ENCODE results near the gene TDRD9.

Gene TDRD9, protein sequence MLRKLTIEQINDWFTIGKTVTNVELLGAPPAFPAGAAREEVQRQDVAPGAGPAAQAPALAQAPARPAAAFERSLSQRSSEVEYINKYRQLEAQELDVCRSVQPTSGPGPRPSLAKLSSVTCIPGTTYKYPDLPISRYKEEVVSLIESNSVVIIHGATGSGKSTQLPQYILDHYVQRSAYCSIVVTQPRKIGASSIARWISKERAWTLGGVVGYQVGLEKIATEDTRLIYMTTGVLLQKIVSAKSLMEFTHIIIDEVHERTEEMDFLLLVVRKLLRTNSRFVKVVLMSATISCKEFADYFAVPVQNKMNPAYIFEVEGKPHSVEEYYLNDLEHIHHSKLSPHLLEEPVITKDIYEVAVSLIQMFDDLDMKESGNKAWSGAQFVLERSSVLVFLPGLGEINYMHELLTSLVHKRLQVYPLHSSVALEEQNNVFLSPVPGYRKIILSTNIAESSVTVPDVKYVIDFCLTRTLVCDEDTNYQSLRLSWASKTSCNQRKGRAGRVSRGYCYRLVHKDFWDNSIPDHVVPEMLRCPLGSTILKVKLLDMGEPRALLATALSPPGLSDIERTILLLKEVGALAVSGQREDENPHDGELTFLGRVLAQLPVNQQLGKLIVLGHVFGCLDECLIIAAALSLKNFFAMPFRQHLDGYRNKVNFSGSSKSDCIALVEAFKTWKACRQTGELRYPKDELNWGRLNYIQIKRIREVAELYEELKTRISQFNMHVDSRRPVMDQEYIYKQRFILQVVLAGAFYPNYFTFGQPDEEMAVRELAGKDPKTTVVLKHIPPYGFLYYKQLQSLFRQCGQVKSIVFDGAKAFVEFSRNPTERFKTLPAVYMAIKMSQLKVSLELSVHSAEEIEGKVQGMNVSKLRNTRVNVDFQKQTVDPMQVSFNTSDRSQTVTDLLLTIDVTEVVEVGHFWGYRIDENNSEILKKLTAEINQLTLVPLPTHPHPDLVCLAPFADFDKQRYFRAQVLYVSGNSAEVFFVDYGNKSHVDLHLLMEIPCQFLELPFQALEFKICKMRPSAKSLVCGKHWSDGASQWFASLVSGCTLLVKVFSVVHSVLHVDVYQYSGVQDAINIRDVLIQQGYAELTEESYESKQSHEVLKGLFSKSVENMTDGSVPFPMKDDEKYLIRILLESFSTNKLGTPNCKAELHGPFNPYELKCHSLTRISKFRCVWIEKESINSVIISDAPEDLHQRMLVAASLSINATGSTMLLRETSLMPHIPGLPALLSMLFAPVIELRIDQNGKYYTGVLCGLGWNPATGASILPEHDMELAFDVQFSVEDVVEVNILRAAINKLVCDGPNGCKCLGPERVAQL (N-terminal part only)

DNA sequence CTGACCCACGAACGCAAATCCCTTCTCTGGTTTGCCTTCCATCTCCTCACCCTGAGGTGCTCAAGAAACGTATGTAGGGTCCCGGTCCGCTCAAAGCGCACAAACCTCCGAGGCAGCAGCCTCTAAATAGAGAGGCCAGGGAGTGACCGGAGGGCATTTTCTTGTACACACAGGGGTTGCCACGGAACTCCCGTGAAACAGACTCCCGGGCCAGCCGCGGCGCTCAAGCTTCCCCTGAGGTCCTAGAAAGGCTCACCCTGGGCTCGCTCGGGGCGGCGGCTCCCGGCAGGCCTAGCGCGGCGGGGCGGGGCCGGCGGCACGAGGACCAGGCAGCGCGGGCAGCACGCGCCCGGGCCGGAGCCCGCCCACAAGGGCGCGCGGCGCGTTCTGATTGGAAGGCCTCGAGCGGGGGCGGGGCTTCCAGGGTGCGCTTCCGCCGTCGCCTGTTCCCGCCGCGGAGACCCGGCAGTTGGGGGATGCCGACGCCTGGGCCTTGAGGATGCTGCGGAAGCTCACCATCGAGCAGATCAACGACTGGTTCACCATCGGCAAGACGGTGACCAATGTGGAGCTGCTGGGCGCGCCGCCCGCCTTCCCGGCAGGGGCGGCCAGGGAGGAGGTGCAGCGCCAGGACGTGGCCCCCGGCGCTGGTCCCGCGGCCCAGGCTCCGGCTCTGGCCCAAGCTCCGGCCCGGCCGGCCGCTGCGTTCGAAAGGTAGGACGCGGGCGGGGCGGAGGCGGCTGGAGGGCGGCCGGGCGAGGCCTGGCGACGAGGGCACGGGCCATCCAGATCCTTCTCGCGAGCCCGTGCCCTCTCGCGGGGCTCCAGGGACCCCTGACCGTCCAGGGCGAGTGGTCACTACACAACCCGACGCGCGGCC is at the start of gene TDRD9:
Gene TDRD9 (plus strand): TSS at position 446 of the 880 bp plus-strand sequence. CDS start 54 bp downstream, at position 500.
- no peak within 1 kb of the TSS for H3K27ac ChIP-seq
- TF ChIP-seq, protein P1, sequence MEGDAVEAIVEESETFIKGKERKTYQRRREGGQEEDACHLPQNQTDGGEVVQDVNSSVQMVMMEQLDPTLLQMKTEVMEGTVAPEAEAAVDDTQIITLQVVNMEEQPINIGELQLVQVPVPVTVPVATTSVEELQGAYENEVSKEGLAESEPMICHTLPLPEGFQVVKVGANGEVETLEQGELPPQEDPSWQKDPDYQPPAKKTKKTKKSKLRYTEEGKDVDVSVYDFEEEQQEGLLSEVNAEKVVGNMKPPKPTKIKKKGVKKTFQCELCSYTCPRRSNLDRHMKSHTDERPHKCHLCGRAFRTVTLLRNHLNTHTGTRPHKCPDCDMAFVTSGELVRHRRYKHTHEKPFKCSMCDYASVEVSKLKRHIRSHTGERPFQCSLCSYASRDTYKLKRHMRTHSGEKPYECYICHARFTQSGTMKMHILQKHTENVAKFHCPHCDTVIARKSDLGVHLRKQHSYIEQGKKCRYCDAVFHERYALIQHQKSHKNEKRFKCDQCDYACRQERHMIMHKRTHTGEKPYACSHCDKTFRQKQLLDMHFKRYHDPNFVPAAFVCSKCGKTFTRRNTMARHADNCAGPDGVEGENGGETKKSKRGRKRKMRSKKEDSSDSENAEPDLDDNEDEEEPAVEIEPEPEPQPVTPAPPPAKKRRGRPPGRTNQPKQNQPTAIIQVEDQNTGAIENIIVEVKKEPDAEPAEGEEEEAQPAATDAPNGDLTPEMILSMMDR (IDR thresholded peaks at IDR 0.05; ENCODE audit: low read depth, low read length) = no peak
- no peaks in the 10 kb centered on the region for H3K36me3 ChIP-seq
- H3K9me3 ChIP-seq (ENCODE audit: severe bottlenecking) = no peaks in the 10 kb centered on the region
- DNase-seq = no peak
- no peaks in the 10 kb centered on the region for H3K27me3 ChIP-seq (ENCODE audit: insufficient read depth, low read depth, severe bottlenecking)
- H3K4me3 ChIP-seq (ENCODE audit: low read depth, low read length) = no peak within 1 kb of the TSS

DNA sequence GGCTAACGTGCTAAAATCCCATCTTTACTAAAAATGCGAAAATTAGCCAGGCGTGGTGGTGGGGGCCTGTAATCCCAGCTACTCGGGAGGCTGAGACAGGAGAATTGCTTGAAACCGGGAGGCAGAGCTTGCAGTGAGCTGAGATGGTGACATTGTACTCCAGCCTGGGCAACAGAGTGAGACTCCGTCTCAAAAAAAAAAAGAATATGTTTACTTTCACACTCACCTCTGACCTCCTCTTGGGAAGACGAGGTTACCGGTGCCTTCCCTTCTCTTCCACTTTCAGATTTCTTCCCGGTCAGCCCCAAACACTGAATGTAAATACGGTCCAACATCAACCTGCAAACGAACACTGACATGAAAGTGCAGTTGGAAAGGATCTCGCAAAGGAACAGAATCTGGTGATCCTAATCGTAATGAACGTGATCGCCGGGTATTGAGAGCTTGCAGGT is 49.1 kb upstream of the TDRD9 start:
- H3K4me3 ChIP-seq (ENCODE audit: low read depth, low read length) = no peak overlapping the region
- H3K27me3 ChIP-seq (ENCODE audit: insufficient read depth, low read depth, severe bottlenecking) = no peaks in the 10 kb centered on the region
- TF ChIP-seq, protein P1 (IDR thresholded peaks at IDR 0.05; ENCODE audit: low read depth, low read length) = no peak
- no peaks in the 10 kb centered on the region for H3K9me3 ChIP-seq (ENCODE audit: severe bottlenecking)
- DNase-seq = no peak
- H3K27ac ChIP-seq = no peak overlapping the region
- H3K36me3 ChIP-seq = no peaks in the 10 kb centered on the region

DNA sequence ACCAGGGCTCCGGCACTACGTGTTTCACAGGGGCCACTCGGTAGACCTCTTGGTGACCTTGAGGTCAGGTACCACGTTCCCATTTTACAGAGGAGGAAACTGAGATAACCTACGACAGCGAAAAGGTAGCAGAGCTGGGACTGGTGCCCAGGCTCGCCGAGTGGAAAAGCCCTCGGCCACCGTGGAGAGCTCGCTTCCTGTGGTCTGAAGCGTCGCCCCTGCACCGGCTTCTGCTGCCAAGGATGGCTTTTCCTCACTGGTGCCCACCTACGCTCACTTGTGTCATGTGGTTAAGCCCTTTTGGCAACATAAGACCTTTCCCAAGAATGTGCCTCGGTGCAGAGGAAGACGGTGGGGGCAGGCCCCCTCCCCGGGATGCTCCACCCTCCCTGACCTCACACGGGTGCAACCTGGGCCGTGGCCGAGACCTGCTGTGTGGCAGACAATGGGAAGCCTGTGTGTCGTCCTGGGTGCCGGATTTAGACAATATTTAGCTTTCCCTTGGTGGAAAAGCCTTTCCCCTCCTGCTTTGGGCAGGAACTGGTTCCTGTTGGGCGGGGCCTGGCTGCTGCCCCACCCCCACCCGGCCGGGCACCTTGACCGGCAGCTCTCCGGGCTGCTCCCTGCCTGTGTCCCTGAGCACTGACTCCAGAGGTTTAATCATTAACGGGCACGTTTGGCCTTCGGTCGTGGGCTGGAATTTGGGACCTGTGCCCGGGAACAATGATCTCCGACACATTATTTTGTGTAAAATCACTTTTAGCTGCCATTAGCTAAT is 48.5 kb upstream of the TDRD9 start:
- Histone ChIP-seq H3K4me3 (ENCODE audit: low read depth, low read length) (no peak overlapping the region), H3K27me3 (ENCODE audit: insufficient read depth, low read depth, severe bottlenecking) (no peaks in the 10 kb centered on the region), H3K9me3 (ENCODE audit: severe bottlenecking) (no peaks in the 10 kb centered on the region), H3K27ac (no peak overlapping the region), H3K36me3 (no peaks in the 10 kb centered on the region)
- TF ChIP-seq, protein P1 (IDR thresholded peaks at IDR 0.05; ENCODE audit: low read depth, low read length) = no peak
- no peak for DNase-seq

DNA sequence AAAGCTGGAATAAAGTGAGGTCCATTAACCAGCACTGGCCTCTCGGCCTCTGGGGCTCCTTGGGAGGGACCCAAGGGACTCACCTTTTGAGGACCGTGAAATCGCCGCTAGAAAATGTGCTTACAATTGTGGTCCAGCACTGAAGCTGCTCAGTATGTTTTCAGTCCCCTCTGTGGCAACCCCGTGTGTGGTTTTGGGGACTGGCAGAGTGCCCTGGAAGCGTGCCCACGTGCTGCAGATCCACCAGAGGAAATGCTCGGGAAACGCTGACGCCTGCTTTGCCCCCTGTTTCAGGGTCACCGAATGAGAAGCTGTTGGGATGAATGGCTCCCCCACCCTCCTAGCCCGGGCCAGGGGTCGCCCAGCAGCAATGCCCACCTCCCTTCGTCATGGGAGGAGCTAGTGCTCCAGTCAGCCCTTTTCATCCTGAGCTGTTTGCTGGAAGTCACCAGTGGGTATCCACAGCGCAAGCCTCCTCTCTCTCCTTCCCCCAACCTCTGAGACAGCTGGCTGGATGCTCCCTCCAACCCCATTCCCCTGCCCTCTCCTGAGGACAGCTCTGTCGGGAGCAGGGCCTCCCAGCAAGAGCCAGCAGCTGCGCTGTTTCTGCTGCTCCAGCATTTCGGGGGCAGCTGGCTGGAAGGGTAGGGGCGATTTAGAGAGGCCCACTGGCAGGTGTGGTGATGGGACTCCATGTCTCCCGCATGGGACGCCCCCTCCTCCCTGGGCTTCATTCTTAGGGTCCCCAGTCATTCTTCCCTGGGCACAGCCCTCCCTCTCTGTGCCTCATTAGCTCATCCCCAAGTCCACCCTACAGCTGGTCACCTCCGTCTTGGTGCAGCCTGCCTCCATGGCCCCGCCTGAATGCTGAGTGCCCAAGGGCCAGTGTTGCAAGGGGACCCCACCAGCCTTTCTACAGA is 47.6 kb upstream of the TDRD9 start:
- Histone ChIP-seq H3K27ac (no peak overlapping the region), H3K27me3 (ENCODE audit: insufficient read depth, low read depth, severe bottlenecking) (no peaks in the 10 kb centered on the region), H3K36me3 (no peaks in the 10 kb centered on the region), H3K9me3 (ENCODE audit: severe bottlenecking) (no peaks in the 10 kb centered on the region), H3K4me3 (ENCODE audit: low read depth, low read length) (no peak overlapping the region)
- DNase-seq = no peak
- TF ChIP-seq, protein P1 (IDR thresholded peaks at IDR 0.05; ENCODE audit: low read depth, low read length) = no peak

Data from WERI-Rb-1 (cell line).